ENCODE results near the gene RTF2. TPM values are rescaled to one million over a fixed set of nuclear protein-coding genes. Genes with fewer than 3 reads are reported as not detected.

The RTF2 gene
- polyA plus RNA-seq, 2 of the 4 experiments (the other 2 are of a cell fraction) = 102 to 115 TPM

DNA sequence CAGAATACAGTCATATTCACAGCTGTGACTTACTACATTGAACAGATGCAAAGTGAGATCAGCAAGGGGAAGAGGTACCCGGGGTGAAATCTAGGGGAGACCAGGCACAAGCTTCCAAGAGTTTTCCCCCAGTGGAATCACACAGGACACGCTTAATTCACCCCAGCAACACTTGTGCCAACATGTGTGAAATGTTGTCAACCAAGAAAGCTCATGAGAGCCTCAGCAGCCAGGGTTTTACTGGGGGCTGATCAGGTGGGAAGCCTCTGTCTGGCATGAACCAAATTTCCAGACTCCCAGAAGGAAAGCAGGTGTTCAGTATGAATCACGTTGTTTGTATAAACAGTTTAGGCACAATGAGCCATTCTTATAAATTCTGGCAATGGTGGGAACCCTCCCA lies 6.9 kb upstream of the RTF2 start:
- no peak for TF ChIP-seq TP53 (CRISPR knock-in tag; IDR thresholded peaks at IDR 0.05)
- TF ChIP-seq MAZ (IDR thresholded peaks at IDR 0.05; ENCODE audit: borderline replicate concordance, low read depth, low read length) = no peak
- TF ChIP-seq NR3C1 (IDR thresholded peaks at IDR 0.05) = no peak
- TF ChIP-seq, protein P1, sequence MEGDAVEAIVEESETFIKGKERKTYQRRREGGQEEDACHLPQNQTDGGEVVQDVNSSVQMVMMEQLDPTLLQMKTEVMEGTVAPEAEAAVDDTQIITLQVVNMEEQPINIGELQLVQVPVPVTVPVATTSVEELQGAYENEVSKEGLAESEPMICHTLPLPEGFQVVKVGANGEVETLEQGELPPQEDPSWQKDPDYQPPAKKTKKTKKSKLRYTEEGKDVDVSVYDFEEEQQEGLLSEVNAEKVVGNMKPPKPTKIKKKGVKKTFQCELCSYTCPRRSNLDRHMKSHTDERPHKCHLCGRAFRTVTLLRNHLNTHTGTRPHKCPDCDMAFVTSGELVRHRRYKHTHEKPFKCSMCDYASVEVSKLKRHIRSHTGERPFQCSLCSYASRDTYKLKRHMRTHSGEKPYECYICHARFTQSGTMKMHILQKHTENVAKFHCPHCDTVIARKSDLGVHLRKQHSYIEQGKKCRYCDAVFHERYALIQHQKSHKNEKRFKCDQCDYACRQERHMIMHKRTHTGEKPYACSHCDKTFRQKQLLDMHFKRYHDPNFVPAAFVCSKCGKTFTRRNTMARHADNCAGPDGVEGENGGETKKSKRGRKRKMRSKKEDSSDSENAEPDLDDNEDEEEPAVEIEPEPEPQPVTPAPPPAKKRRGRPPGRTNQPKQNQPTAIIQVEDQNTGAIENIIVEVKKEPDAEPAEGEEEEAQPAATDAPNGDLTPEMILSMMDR (IDR thresholded peaks at IDR 0.05) = no peak
- TF ChIP-seq, protein P2, sequence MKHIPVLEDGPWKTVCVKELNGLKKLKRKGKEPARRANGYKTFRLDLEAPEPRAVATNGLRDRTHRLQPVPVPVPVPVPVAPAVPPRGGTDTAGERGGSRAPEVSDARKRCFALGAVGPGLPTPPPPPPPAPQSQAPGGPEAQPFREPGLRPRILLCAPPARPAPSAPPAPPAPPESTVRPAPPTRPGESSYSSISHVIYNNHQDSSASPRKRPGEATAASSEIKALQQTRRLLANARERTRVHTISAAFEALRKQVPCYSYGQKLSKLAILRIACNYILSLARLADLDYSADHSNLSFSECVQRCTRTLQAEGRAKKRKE (CRISPR knock-in tag; IDR thresholded peaks at IDR 0.05; ENCODE audit: low read depth) = no peak
- TF ChIP-seq, protein P3, sequence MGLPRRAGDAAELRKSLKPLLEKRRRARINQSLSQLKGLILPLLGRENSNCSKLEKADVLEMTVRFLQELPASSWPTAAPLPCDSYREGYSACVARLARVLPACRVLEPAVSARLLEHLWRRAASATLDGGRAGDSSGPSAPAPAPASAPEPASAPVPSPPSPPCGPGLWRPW (IDR thresholded peaks at IDR 0.05) = no peak
- TF ChIP-seq HEYL (CRISPR knock-in tag; IDR thresholded peaks at IDR 0.05) = no peak
- FAIRE-seq = no peak
- ChIA-PET POLR2A (no interaction called here), CTCF (no interaction called here)
- H3K9me3 ChIP-seq = no peaks in the 10 kb centered on the region
- DNase-seq (ENCODE audit: low read depth in 1 of 2, low spot score in 1 of 2) = no peak
- H3K4me2 ChIP-seq = no peak overlapping the region
- no peak for ATAC-seq
- H3K4me1 ChIP-seq = no peaks in the 10 kb centered on the region
- WGBS (ENCODE audit: missing lambda C conversion rate) = 26% methylated on average over 3 of the region's 3 CpGs
- no peak overlapping the region for H3K4me3 ChIP-seq
- H3K27ac ChIP-seq = no peak overlapping the region

DNA sequence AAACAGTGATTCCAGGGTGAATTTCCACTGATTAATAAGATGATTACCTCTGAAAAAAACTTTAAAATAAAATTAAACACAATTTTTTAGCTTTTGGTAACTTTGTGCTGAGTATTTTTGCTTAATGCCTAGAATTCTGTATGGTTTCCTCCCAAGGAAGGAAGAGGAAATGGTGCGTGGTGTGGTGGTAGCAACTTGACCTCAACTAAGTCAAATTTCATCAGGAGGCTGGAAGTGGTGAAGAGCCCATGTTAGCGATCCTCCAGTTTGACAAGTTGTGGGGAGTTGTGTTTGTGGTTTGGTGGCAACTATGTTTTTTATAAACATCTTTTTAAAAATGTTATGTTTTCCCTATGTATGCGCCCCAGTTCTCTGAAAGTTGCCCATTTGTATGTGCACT lies 5.0 kb upstream of the RTF2 start:
- CTCF ChIA-PET = interaction anchor here (1.1 kb wide), 1 partner anchor 9 kb away, joined by 3 read pairs; no protein-coding TSS in a partner anchor
- FAIRE-seq = no peak
- no peak overlapping the region for H3K4me2 ChIP-seq
- H3K9me3 ChIP-seq = no peaks in the 10 kb centered on the region
- no peak overlapping the region for H3K27ac ChIP-seq
- WGBS (ENCODE audit: missing lambda C conversion rate) = 79% methylated on average over 3 of the region's 3 CpGs
- H3K4me1 ChIP-seq = peaks cover 3% of the 10 kb centered on the region; the same call in 1 of the 3 replicates
- no peak for ATAC-seq
- TF ChIP-seq GATA3 (IDR thresholded peaks at IDR 0.05; ENCODE audit: borderline replicate concordance) = no peak
- TF ChIP-seq KDM1A (IDR thresholded peaks at IDR 0.05; ENCODE audit: low read depth) = no peak
- TF ChIP-seq NPAS2 (CRISPR knock-in tag; IDR thresholded peaks at IDR 0.05; ENCODE audit: borderline replicate concordance) = no peak
- TF ChIP-seq PHF8 (IDR thresholded peaks at IDR 0.05; ENCODE audit: borderline replicate concordance, low read depth) = no peak
- TF ChIP-seq, protein P4, sequence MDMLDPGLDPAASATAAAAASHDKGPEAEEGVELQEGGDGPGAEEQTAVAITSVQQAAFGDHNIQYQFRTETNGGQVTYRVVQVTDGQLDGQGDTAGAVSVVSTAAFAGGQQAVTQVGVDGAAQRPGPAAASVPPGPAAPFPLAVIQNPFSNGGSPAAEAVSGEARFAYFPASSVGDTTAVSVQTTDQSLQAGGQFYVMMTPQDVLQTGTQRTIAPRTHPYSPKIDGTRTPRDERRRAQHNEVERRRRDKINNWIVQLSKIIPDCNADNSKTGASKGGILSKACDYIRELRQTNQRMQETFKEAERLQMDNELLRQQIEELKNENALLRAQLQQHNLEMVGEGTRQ (IDR thresholded peaks at IDR 0.05) = no peak
- no peak for TF ChIP-seq MAZ (IDR thresholded peaks at IDR 0.05; ENCODE audit: borderline replicate concordance, low read depth, low read length)
- no peak for TF ChIP-seq NR3C1 (IDR thresholded peaks at IDR 0.05)
- POLR2A ChIA-PET = no interaction called here
- DNase-seq (ENCODE audit: low read depth in 1 of 2, low spot score in 1 of 2) = no peak
- H3K4me3 ChIP-seq = no peak overlapping the region

DNA sequence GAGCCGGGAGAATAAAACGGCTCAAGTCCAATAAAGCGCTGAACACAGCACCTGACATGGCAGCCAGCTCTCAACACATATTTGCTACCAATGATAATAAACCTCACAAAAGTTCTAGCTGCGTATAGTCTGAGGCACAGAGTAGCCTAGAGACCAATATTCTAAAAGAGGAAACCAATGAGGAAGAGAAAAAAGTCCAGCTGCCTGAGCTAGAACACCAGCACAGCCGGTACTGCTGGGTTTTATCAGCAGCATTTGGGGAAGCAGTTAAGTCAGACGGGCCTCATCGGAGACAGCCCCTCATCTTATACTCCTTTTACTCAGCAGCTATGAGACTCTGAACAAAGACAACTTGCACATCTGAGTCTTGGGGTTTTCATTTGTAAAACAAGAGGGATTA lies 2.4 kb upstream of the RTF2 start:
- ChIA-PET POLR2A (no interaction called here), CTCF (no interaction called here)
- TF ChIP-seq, protein P1 (IDR thresholded peaks at IDR 0.05) = no peak
- no peak for TF ChIP-seq SMC3 (IDR thresholded peaks at IDR 0.05)
- TF ChIP-seq EHF (CRISPR knock-in tag; IDR thresholded peaks at IDR 0.05) = no peak
- no peak for TF ChIP-seq CBX2 (IDR thresholded peaks at IDR 0.05; ENCODE audit: borderline replicate concordance, low read depth)
- no peak for TF ChIP-seq NFE2L2 (conservative IDR thresholded peaks at IDR 0.05; ENCODE audit: low read length)
- TF ChIP-seq, protein P5, sequence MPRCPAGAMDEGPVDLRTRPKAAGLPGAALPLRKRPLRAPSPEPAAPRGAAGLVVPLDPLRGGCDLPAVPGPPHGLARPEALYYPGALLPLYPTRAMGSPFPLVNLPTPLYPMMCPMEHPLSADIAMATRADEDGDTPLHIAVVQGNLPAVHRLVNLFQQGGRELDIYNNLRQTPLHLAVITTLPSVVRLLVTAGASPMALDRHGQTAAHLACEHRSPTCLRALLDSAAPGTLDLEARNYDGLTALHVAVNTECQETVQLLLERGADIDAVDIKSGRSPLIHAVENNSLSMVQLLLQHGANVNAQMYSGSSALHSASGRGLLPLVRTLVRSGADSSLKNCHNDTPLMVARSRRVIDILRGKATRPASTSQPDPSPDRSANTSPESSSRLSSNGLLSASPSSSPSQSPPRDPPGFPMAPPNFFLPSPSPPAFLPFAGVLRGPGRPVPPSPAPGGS (IDR thresholded peaks at IDR 0.05) = no peak
- no peak for TF ChIP-seq EHMT2 (IDR thresholded peaks at IDR 0.05; ENCODE audit: low read depth)
- no peak for TF ChIP-seq KDM1A (IDR thresholded peaks at IDR 0.05; ENCODE audit: low read depth)
- TF ChIP-seq NR3C1 (IDR thresholded peaks at IDR 0.05) = no peak
- no peak for TF ChIP-seq RAD21 (conservative IDR thresholded peaks at IDR 0.05 in 1 of 2, IDR thresholded peaks at IDR 0.05 in 1 of 2)
- TF ChIP-seq PHF8 (IDR thresholded peaks at IDR 0.05; ENCODE audit: borderline replicate concordance, low read depth) = no peak
- Histone ChIP-seq H3K4me1 (peaks cover 12% of the 10 kb centered on the region; the same call in 2 of the 3 replicates), H3K27ac (no peak overlapping the region), H3K9me3 (no peaks in the 10 kb centered on the region), H3K4me3 (no peak overlapping the region), H3K4me2 (no peak overlapping the region)
- no peak for FAIRE-seq
- ATAC-seq = no peak
- 51% methylated on average over 7 of the region's 7 CpGs for WGBS (ENCODE audit: missing lambda C conversion rate)
- no peak for DNase-seq (ENCODE audit: low read depth in 1 of 2, low spot score in 1 of 2)

Measured in A549 (cell line).